Measurements from ENCODE around the gene DUS3L. TPM values are rescaled to one million over a fixed set of nuclear protein-coding genes. Genes with fewer than 3 reads are reported as not detected.
"Not testable (repeated sequence)": the region's sequence is repeated elsewhere in the genome, so short reads cannot be mapped to it uniquely, and the experiment has no call there.

The DUS3L gene
- total RNA-seq, 1 donor from 2014 or later = 14.1 TPM

DNA sequence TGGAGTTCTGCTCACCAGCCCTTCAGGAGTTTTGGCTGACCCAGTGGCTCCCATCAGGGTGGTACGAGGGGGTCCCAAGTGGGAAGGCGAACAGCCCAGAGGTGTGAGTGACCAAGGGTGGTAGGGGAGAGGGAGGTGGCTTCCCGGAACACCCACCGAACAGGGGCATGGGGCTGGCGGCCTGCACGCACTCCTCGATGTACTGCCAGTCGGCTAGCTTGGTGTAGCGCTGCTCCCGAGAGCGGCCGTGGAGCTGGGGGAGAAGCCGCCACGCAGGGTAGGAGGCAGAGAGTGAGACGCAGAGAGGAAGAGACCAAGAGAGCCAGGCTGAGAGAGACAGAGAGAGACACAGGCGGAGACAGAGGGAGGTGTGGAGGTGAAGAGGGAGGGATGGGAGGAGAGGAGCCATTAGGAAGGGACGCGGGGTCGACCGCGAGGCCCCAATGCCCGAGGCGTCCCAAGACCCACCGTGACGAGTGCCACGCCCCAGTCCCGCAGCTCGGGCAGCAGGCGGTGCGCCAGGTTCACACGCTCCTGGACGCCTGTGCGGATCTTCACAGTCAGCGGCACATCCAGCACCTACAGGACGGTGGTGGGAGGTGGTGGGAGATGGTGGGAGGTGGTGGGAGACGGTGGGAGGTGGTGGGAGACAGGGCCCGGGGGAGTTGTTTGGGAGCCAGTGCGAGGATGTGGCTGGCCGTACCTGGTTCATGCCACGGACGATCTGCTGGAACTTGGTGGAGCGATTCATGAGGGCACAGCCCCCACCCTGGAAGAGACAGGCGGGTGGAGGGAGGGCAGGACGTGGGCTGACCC is 4.2 kb downstream of the DUS3L start:
- TF ChIP-seq, protein P1, sequence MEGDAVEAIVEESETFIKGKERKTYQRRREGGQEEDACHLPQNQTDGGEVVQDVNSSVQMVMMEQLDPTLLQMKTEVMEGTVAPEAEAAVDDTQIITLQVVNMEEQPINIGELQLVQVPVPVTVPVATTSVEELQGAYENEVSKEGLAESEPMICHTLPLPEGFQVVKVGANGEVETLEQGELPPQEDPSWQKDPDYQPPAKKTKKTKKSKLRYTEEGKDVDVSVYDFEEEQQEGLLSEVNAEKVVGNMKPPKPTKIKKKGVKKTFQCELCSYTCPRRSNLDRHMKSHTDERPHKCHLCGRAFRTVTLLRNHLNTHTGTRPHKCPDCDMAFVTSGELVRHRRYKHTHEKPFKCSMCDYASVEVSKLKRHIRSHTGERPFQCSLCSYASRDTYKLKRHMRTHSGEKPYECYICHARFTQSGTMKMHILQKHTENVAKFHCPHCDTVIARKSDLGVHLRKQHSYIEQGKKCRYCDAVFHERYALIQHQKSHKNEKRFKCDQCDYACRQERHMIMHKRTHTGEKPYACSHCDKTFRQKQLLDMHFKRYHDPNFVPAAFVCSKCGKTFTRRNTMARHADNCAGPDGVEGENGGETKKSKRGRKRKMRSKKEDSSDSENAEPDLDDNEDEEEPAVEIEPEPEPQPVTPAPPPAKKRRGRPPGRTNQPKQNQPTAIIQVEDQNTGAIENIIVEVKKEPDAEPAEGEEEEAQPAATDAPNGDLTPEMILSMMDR (IDR thresholded peaks at IDR 0.05; ENCODE audit: borderline replicate concordance) = no peak
- Histone ChIP-seq H3K9me3 (replicated peaks) (no peaks in the 10 kb centered on the region), H3K27me3 (ENCODE audit: low read depth) (no peaks in the 10 kb centered on the region), H3K36me3 (peaks cover 60% of the 10 kb centered on the region), H3K4me1 (peaks cover 14% of the 10 kb centered on the region), H3K4me3 (no peak overlapping the region), H3K27ac (replicated peaks) (no peak overlapping the region)
- no peak for DNase-seq
- intact Hi-C loops (cut with micrococcal nuclease) = no loop called here

DNA sequence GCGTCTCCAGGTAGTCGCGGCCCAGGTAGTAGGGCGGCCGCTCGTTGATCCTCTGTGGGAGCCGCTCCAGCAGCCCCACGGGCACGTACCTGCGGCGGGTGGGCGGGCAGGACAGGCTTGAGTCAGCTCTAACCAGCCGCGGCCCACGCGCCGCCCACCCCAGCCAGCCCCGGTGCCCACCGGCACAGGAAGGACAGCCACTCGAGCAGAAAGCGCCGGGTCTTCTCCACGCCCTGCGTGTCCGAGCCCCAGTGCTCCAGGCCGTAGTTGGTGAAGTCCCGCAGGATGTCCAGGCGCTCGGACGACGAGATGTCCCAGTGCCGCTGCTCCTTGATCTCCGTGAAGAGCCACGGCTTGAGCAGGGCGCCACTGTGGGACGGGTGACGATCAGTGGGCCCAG is 5.5 kb downstream of the DUS3L start:
- intact Hi-C loops (cut with micrococcal nuclease) = no loop called here
- Histone ChIP-seq H3K27me3 (ENCODE audit: low read depth) (no peaks in the 10 kb centered on the region), H3K4me3 (no peak overlapping the region), H3K4me1 (peaks cover 10% of the 10 kb centered on the region), H3K27ac (replicated peaks) (no peak overlapping the region), H3K9me3 (replicated peaks) (no peaks in the 10 kb centered on the region), H3K36me3 (peaks cover 60% of the 10 kb centered on the region)
- DNase-seq = no peak
- TF ChIP-seq, protein P1 (IDR thresholded peaks at IDR 0.05; ENCODE audit: borderline replicate concordance) = no peak

DNA sequence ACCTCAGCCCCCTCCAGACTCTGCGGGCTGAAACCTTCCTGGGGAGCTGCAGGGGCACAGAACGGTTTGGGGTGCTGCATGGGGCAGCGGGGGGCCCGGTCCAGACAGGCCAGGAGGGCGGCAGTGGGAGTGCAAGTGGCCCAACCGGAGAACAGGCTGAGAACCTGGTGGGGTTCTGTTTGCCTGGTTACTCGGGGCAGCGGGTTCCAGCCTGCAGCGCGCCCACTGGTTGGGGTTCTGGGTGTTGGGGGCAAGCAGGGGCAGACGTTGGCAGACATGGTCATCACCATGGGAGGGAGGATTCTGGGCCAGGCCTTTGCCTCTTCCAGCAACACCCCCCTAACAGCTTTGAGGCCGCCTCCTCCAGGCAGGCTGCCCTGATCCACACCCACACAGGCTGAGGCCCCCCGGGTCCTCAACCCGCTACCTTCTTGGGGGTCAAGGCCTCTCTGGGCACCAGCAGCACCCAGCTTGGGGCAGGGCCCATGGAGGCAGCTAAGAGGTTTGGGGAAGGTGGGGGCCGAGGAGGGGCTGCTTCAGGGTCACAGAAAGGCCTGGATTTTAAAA is 6.3 kb downstream of the DUS3L start, which contains the start of gene PRR22:
TSS of gene PRR22 (minus strand) at position 166 of the 567 bp plus-strand sequence. CDS start at position 80, 86 bp downstream.
- no peak within 1 kb of the TSS for H3K4me3 ChIP-seq
- DNase-seq = no peak
- H3K27ac ChIP-seq (replicated peaks) = no peak within 1 kb of the TSS
- TF ChIP-seq, protein P1 (IDR thresholded peaks at IDR 0.05; ENCODE audit: borderline replicate concordance) = no peak
- no peaks in the 10 kb centered on the region for H3K27me3 ChIP-seq (ENCODE audit: low read depth)
- intact Hi-C loops (cut with micrococcal nuclease) = no loop called here
- H3K9me3 ChIP-seq (replicated peaks) = no peaks in the 10 kb centered on the region
- H3K36me3 ChIP-seq = peaks cover 56% of the 10 kb centered on the region
- peaks cover 2% of the 10 kb centered on the region for H3K4me1 ChIP-seq

DNA sequence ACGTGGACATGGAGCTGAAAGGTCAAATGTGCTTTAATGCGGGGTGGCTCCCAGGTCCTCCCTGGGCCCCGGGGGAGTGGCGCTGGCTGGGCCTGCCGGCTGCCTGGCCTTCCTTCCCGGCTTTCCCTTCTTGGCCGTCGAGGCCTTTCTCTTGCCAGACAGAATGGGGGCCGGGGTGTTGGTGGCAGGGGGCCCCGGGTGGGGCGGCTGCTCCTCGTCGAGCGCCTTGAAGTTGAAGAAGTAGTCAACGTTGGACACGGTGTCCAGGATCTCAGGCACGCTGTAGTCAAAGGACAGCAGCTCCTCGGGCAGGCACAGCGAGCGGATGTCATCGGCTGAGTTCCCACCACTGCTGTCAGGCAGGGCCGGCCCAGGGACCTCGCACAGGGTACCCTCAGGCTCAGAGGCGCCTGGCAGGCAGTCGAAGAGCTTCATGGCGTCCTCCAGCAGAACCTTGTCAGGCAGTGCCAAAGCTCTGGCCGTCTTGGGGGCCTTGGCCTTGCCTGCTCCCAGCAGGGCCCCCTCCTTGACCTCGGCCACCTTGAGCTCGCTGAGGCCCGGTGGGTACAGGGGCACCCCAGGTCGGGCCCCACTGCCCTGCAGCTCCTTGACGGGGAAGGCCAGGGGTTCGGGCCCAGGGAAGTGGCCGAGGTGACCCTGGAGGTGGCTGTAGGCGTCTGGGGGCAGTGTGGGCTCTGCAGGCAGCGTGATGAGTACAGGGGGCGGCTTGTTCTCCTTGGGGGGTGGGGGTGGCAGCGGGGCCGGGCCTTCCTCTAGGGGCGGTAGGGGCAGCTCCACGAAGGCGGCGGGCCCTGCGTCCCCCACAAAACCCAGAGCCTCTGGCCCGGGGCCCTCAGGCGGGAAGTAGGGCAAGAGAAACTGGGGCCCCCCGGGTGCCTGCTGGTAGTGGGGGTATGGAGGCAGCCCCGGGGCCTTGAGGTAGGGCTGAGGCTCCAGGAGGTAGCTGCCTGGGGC is 7.7 kb downstream of the DUS3L start:
- Histone ChIP-seq H3K9me3 (replicated peaks) (no peaks in the 10 kb centered on the region), H3K4me1 (no peaks in the 10 kb centered on the region), H3K27ac (replicated peaks) (no peak overlapping the region), H3K36me3 (peaks cover 41% of the 10 kb centered on the region), H3K27me3 (ENCODE audit: low read depth) (no peaks in the 10 kb centered on the region), H3K4me3 (no peak overlapping the region)
- TF ChIP-seq, protein P1 (IDR thresholded peaks at IDR 0.05; ENCODE audit: borderline replicate concordance) = no peak
- intact Hi-C loops (cut with micrococcal nuclease) = no loop called here
- DNase-seq = no peak

DNA sequence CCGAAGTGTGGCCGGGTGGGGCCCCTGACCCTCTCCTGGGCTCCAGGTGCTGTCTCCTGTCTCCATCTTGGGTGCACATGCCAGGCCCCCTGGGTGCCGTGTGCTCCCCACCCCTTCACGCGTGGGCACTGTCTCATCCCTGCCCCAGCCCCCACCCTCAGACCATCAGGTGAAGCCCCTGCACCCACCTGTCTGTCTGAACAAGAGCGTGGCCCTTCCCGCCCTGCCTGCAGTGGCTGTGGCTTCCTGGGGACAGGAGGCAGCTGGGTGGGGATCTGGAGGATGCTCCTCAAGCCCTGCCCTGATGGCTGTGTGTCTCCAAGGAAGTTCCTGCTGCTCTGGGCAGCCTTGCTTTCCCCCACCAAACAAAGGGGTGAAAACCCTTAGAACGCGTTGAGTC is 8.6 kb downstream of the DUS3L start:
- no peaks in the 10 kb centered on the region for H3K27me3 ChIP-seq (ENCODE audit: low read depth)
- H3K9me3 ChIP-seq (replicated peaks) = no peaks in the 10 kb centered on the region
- TF ChIP-seq, protein P1 (IDR thresholded peaks at IDR 0.05; ENCODE audit: borderline replicate concordance) = no peak
- DNase-seq = no peak
- no peak overlapping the region for H3K4me3 ChIP-seq
- no peaks in the 10 kb centered on the region for H3K4me1 ChIP-seq
- H3K27ac ChIP-seq (replicated peaks) = no peak overlapping the region
- H3K36me3 ChIP-seq = peaks cover 32% of the 10 kb centered on the region
- intact Hi-C loops (cut with micrococcal nuclease) = no loop called here

DNA sequence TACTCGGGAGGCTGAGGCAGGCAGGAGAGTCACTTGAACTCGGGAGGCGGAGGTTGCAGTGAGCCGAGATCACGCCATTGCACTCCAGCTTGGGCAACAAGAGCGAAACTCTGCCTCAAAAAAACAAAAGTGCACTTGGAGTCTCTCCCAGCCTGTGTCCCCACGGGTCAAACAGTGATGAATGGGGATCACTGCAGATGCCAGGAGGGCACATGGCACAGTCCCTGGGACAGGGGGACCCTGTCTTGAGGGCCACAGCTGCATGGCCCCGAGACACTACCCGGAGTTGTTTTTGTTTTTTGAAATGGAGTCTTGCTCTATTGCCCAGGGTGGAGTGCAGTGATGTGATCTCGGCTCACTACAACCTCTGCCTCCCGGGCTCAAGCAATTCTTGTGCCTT is 10.0 kb downstream of the DUS3L start:
- intact Hi-C loops (cut with micrococcal nuclease); H3K4me1 ChIP-seq; H3K27me3 ChIP-seq (ENCODE audit: low read depth); H3K9me3 ChIP-seq (replicated peaks); H3K4me3 ChIP-seq; DNase-seq; H3K27ac ChIP-seq (replicated peaks): not testable (repeated sequence)
- H3K36me3 ChIP-seq = peaks cover 18% of the 10 kb centered on the region

Data from left ventricle myocardium inferior (tissue), 1 donor.